Thoracic aorta (tissue), 2 donors: ENCODE data around the gene TMX3. TPM values are rescaled to one million over a fixed set of nuclear protein-coding genes. Genes with fewer than 3 reads are reported as not detected.
A peak's percentile ranks its signal among the peaks of the same experiment; 100 is the strongest.

Experiments
- ATAC-seq: fragments of 150-250 bp; one replicate; pipeline ENCODE4 v1.8.0; 2017; ENCODE audit warnings: low read depth; ENCODE audit not compliant: insufficient number of reproducible peaks, low FRiP score
- DNase-seq: peaks from one replicate; pipeline ENCODE4 v3.0.0-alpha.2; 2020; ENCODE audit warnings: low spot score
- H3K27ac ChIP-seq, 2 donors: fragments of 200-600 bp; sonication (generic); 1 replicate in 1 of 2; 2 replicates in 1 of 2; pipeline ENCODE4 v1.5.1; 2016; ENCODE audit warnings: mild to moderate bottlenecking in 2 of 2, moderate library complexity in 2 of 2
- H3K27me3 ChIP-seq: fragments of 200-600 bp; sonication (generic); replicated peaks from 2 replicates; pipeline ENCODE4 v1.6.0; 2016; ENCODE audit warnings: mild to moderate bottlenecking; ENCODE audit not compliant: insufficient read depth
- H3K36me3 ChIP-seq: fragments of 200-600 bp; sonication (generic); one replicate; pipeline ENCODE4 v1.5.1; 2016
- H3K4me1 ChIP-seq, 2 donors: fragments of 200-600 bp; sonication (generic); 1 replicate in 1 of 2; 2 replicates in 1 of 2; pipeline versions ENCODE4 v1.5.1 to v1.6.0; 2016; ENCODE audit warnings: low read depth in 2 of 2, mild to moderate bottlenecking in 1 of 2; ENCODE audit not compliant: control insufficient read depth in 1 of 2
- H3K4me3 ChIP-seq: fragments of 200-600 bp; sonication (generic); 2 replicates; pipeline ENCODE4 v1.5.1; 2016; ENCODE audit warnings: mild to moderate bottlenecking
- H3K9me3 ChIP-seq: fragments of 200-600 bp; sonication (generic); 2 replicates; pipeline ENCODE4 v1.5.1; 2016
- total RNA-seq, 2 donors: library from RNA; depleted of rRNA; stranded (reverse); fragments of >200 nt; gene quantifications; one replicate each; pipeline versions ENCODE4 v1.1.0 to v1.2.3, GENCODE V29; 2016
- TF ChIP-seq, protein P1 (sequence below): fragments of 200-600 bp; sonication (generic); IDR thresholded peaks from one replicate; pipeline ENCODE4 v1.5.1; 2019; ENCODE audit warnings: antibody characterized with exemption

TMX3 gene
- total RNA-seq, 2 donors from 2014 or later, result 41.3 to 57.4 TPM

DNA sequence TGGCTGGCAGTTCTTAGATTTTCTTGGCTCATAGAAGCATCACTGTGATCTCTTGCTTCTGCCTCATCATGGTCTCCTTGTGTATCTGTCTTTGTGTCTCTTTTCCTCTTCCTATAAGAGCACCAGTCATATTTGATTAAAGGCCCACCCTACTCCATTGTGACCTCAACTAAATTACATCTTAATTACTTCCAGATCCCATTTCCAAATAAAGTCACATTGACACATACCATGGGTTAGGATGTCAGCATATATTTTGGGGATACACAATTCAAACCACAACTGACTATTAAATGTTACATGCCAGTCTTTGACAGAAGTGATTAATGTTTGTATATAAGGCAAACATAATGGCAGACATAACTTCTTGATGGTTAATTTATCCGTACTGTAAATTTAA lies 27.3 kb upstream of the TMX3 start:
- Histone ChIP-seq H3K36me3 (no peaks in the 10 kb centered on the region), H3K27me3 (no peaks in the 10 kb centered on the region), H3K27ac (no peak overlapping the region), H3K4me3 (no peak overlapping the region), H3K9me3 (no peaks in the 10 kb centered on the region), H3K4me1 (no peaks in the 10 kb centered on the region)
- TF ChIP-seq, protein P1, sequence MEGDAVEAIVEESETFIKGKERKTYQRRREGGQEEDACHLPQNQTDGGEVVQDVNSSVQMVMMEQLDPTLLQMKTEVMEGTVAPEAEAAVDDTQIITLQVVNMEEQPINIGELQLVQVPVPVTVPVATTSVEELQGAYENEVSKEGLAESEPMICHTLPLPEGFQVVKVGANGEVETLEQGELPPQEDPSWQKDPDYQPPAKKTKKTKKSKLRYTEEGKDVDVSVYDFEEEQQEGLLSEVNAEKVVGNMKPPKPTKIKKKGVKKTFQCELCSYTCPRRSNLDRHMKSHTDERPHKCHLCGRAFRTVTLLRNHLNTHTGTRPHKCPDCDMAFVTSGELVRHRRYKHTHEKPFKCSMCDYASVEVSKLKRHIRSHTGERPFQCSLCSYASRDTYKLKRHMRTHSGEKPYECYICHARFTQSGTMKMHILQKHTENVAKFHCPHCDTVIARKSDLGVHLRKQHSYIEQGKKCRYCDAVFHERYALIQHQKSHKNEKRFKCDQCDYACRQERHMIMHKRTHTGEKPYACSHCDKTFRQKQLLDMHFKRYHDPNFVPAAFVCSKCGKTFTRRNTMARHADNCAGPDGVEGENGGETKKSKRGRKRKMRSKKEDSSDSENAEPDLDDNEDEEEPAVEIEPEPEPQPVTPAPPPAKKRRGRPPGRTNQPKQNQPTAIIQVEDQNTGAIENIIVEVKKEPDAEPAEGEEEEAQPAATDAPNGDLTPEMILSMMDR, result no peak
- DNase-seq (no peak), ATAC-seq (no peak)

GRCh38 chr18:68740966-68741365 lies 26.1 kb upstream of the TMX3 start:
- no peak for ATAC-seq
- Histone ChIP-seq H3K27me3 (no peaks in the 10 kb centered on the region), H3K27ac (no peak overlapping the region), H3K36me3 (no peaks in the 10 kb centered on the region), H3K4me3 (no peak overlapping the region), H3K4me1 (no peaks in the 10 kb centered on the region), H3K9me3 (no peaks in the 10 kb centered on the region)
- DNase-seq, result no peak
- TF ChIP-seq, protein P1, result no peak

GRCh38 chr18:68739462-68739861 lies 24.6 kb upstream of the TMX3 start:
- no peaks in the 10 kb centered on the region for H3K4me1 ChIP-seq
- no peaks in the 10 kb centered on the region for H3K27me3 ChIP-seq
- H3K4me3 ChIP-seq, result no peak overlapping the region
- no peaks in the 10 kb centered on the region for H3K9me3 ChIP-seq
- TF ChIP-seq, protein P1, result no peak
- no peak for DNase-seq
- no peak for ATAC-seq
- no peak overlapping the region for H3K27ac ChIP-seq
- H3K36me3 ChIP-seq, result no peaks in the 10 kb centered on the region

DNA sequence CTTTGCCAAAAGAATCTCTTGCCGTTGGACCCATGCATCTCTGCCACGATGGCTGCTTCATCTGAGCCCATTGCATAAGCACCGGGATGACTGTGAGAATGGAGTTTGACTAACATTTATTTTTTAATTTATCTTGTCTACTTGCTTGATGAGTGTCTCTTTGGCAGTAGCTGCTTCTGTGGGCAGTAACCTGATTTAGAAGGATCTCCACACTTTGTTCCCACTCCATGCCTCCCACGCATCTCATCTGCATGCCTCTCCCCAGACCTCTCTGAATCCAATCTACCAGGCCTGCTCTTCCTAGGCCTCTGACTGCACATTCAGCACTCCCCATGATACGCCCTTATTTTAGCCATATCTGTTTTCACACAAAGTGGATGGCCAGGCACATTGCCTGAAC lies 23.7 kb upstream of the TMX3 start:
- ATAC-seq (no peak), DNase-seq (no peak)
- TF ChIP-seq, protein P1, result no peak
- Histone ChIP-seq H3K27ac (no peak overlapping the region), H3K36me3 (no peaks in the 10 kb centered on the region), H3K4me1 (no peaks in the 10 kb centered on the region), H3K9me3 (no peaks in the 10 kb centered on the region), H3K4me3 (no peak overlapping the region), H3K27me3 (no peaks in the 10 kb centered on the region)

GRCh38 chr18:68735483-68736343 lies 20.8 kb upstream of the TMX3 start:
- DNase-seq (no peak), ATAC-seq (no peak)
- no peaks in the 10 kb centered on the region for H3K9me3 ChIP-seq
- no peaks in the 10 kb centered on the region for H3K4me1 ChIP-seq
- no peaks in the 10 kb centered on the region for H3K27me3 ChIP-seq
- peak overlapping the region; percentile 45 for H3K4me3 ChIP-seq
- no peak overlapping the region for H3K27ac ChIP-seq
- H3K36me3 ChIP-seq, result no peaks in the 10 kb centered on the region
- TF ChIP-seq, protein P1, result peak; percentile 59
